T-helper 2 cell treated with Interferon-gamma antibody and Interleukin-4, amounts not matched to agents 100 ng/mL and 5 ng/mL, for 36 hours (primary cell): ENCODE results near the gene ARHGAP33. TPM values are rescaled to one million over a fixed set of nuclear protein-coding genes. Genes with fewer than 3 reads are reported as not detected.

Experiments used
- intact Hi-C: fragments of 100-400 bp; cut with micrococcal nuclease; formaldehyde crosslinking; loops from one replicate; pipeline ENCODE4 v1.15.1; 2023
- total RNA-seq: library from RNA; stranded (reverse); gene quantifications from 2 replicates; pipeline ENCODE4 v1.2.3, GENCODE V29; 2022

The ARHGAP33 gene, protein sequence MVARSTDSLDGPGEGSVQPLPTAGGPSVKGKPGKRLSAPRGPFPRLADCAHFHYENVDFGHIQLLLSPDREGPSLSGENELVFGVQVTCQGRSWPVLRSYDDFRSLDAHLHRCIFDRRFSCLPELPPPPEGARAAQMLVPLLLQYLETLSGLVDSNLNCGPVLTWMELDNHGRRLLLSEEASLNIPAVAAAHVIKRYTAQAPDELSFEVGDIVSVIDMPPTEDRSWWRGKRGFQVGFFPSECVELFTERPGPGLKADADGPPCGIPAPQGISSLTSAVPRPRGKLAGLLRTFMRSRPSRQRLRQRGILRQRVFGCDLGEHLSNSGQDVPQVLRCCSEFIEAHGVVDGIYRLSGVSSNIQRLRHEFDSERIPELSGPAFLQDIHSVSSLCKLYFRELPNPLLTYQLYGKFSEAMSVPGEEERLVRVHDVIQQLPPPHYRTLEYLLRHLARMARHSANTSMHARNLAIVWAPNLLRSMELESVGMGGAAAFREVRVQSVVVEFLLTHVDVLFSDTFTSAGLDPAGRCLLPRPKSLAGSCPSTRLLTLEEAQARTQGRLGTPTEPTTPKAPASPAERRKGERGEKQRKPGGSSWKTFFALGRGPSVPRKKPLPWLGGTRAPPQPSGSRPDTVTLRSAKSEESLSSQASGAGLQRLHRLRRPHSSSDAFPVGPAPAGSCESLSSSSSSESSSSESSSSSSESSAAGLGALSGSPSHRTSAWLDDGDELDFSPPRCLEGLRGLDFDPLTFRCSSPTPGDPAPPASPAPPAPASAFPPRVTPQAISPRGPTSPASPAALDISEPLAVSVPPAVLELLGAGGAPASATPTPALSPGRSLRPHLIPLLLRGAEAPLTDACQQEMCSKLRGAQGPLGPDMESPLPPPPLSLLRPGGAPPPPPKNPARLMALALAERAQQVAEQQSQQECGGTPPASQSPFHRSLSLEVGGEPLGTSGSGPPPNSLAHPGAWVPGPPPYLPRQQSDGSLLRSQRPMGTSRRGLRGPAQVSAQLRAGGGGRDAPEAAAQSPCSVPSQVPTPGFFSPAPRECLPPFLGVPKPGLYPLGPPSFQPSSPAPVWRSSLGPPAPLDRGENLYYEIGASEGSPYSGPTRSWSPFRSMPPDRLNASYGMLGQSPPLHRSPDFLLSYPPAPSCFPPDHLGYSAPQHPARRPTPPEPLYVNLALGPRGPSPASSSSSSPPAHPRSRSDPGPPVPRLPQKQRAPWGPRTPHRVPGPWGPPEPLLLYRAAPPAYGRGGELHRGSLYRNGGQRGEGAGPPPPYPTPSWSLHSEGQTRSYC
- total RNA-seq: 67.1 and 72.6 TPM in 2 replicates

DNA sequence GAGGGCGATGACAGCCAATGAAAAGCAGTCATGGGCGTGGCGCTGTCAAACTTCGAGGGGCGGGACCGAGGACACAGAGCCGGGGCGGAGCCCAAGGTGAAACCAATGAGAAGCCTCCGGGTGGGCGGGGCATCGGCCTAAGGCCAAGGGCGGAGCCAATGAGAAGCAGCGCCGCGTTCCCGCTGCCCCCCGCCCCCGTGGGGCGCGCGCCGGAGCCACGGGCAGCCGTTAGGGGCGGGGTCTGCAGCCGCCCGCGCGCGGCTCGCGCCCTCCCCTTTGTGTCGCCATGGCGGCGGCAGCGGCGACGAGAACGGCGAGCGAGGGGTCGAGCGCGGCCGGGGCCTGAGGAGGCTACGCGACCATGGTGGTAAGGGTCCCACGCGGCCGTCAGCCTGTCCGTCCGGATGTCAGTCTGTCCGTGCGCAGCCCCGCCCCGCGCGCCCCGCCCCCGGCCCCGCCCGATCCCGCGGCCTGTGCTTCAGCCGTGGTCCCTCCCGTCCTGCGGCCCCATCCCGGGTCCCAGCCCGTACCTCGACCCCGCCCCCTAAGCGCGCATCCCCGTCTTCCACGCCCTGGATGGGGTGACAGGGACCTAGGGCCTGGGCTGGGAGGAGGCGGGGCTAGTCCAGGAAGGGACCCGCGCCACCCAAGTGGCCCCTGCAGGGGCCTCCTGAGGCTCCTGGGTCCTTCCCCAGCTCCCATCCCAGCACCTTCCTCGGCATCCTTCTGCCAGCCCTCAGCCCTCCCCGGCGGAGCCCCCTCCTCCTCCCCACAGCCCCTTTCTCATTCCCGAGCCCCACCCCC is at the start of gene ARHGAP33:
TSS of gene ARHGAP33 (plus strand) at position 267 of the 804 bp plus-strand sequence. CDS start at position 362, 95 bp downstream.
- intact Hi-C loops: loop anchor here (1.0 to 2.0 kb wide), 5 partner anchors 18 to 279 kb away; partner anchors contain the start of genes APLP1, HSPB6, PSENEN and THAP8

DNA sequence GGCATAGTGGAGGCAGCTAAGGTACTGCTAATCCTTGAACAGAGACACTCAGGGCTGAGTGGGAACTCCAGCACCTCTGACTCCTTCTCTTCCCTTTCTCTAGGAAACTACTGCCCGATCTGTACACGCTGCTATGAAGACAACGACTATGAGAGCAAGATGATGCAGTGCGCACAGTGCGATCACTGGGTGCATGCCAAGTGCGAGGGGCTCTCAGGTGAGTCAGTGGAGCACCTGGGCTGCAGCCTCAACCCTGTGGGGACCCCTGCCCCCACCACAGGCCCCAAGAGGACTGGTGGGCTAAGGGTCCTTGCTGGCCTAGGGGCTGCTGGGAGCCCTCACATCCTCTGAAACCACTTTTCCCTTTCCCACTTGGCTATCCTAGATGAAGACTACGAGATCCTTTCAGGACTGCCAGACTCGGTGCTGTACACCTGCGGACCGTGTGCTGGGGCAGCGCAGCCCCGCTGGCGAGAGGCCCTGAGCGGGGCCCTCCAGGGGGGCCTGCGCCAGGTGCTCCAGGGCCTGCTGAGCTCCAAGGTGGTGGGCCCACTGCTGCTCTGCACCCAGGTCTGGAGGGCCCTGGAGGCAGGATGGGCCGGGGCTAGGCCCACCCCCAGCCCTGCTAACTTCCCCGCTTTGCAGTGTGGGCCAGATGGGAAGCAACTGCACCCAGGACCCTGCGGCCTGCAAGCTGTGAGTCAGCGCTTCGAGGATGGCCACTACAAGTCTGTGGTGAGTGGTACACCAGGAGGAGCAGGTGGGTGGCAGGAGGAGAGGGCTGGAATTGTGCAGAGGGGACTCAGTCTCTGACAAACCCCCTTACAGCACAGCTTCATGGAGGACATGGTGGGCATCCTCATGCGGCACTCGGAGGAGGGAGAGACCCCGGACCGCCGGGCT is 48.1 kb upstream of the ARHGAP33 start:
- intact Hi-C loops: no loop called here

DNA sequence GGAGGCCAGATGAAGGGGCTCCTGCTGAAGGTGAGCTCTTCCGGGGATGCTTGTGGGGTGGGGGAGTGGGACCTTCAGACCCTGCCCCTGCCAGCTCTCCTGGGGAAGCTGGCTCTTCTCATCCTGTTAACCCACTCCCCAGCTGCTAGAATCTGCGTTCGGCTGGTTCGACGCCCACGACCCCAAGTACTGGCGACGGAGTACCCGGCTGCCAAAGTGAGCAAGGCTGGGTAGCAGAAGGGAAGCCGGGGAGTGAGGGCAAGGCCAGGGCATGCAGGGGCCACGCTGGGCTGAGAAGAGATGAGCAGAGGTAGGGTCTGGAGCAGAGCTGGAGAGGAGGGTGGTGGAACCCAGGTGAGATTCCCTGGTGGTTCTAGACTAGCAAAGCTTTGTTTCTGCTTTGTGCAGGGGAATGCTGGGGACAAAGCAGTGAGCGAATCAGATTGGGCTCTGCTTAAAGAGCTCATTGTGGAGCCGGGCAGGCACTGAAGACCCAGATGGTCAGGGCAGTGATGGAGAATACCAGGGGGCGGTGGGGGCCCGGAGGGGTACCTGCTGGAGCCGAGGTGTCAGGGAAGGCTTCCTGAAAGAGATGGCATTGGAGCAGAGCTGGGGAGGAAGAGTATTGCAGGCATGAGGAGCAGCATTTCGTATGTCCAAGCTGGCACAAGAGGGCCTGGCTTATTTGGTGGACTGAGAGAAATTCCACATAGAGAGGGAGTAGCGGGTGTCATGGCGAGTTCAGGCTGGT is 47.2 kb upstream of the ARHGAP33 start:
- intact Hi-C loops: no loop called here

- intact Hi-C loops: no loop called here
Observed at GRCh38 chr19:35729021-35729420, 46.3 kb upstream of the ARHGAP33 start.

- intact Hi-C loops: no loop called here
Observed at GRCh38 chr19:35729763-35730162, 45.6 kb upstream of the ARHGAP33 start.

- intact Hi-C loops: no loop called here
Observed at GRCh38 chr19:35730326-35730725, 45.0 kb upstream of the ARHGAP33 start.

DNA sequence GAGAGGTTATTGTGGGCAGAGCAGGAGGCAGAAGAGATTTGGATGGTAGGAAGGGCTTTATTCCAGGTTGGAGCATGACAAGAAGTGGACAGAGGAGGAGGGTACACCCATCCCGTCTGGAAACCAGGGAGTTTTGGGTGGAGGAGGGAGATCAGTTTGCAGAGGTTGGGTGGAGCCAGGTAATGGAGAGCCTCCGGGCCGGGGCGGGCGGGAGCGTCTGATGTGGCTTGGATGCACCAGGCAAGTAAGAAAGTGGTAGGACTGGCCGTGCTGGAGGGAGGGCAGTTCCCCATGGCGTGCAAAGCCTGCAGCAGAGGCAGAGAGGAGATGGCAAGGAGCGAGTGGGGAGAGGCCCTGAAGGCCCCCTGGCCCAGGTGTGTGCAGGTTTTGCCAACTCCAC is 44.0 kb upstream of the ARHGAP33 start:
- intact Hi-C loops: no loop called here

DNA sequence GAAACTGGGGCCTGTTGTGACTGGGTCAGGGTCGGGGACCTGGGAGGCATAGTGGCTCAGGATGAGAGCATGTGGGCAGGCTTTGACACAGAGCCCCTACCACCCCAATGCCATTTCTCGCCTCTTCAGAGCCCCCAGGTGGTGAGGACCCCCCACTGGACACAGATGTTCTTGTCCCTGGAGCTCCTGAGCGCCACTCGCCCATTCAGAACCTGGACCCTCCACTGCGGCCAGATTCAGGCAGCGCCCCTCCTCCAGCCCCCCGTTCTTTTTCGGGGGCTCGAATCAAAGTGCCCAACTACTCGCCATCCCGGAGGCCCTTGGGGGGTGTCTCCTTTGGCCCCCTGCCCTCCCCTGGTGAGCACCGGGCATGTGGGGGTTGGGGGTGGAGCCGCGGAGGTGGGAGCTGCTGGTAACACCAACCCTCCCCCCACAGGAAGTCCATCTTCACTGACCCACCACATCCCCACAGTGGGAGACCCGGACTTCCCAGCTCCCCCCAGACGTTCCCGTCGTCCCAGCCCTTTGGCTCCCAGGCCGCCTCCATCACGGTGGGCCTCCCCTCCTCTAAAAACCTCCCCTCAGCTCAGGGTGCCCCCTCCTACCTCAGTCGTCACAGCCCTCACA is 43.5 kb upstream of the ARHGAP33 start:
- intact Hi-C loops: no loop called here

GRCh38 chr19:35732540-35733179 is 42.7 kb upstream of the ARHGAP33 start:
- intact Hi-C loops: no loop called here

DNA sequence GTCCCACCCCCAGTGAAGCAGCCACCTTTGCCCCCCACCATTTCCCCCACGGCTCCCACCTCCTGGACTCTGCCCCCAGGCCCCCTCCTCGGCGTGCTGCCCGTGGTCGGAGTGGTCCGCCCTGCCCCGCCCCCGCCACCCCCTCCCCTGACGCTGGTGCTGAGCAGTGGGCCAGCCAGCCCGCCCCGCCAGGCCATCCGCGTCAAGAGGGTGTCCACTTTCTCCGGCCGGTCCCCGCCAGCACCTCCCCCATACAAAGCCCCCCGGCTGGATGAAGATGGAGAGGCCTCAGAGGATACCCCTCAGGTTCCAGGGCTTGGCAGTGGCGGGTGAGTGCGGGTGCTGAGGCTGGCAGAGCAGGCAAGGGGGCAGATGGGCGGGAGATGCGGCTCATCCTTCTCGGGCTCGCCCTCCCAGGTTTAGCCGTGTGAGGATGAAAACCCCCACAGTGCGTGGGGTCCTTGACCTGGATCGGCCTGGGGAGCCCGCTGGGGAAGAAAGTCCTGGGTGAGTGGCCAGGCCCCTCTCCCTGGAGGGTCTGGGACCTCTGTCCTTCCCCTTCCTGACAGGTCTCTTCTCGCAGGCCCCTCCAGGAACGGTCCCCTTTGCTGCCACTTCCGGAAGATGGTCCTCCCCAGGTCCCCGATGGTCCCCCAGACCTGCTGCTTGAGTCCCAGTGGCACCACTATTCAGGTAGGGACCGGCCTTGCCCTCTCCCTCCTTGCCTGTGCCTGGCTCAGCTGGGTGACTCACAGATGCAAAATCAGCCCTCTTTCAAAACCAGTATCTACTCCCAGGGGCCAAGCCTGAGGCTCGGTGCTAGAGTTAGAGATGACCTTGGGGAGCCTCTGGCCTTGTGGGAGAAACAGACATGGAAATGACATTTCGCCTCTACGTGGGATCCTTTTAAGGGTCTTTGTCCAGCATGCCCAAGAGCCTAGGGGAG is 41.9 kb upstream of the ARHGAP33 start:
- intact Hi-C loops: no loop called here

DNA sequence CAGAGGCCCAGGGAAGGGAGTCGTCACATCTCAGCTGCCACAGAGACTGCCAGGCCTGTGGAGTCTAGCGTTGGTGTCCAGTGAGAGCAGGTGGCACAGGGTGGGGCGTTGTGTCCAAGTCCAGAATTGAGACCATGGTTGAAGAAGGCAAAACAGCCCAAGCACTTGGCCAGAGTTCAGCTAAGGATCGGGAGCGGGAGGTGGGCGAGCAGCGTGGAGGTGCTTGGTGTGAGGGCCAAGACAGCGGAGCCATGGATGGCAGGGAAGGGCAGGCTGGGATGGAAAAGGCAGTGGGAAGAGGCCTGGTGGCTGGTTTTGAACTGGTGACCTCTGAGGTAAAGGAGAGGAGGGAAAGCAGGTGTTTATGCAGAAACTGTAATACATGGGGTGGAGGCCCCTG is 41.1 kb upstream of the ARHGAP33 start:
- intact Hi-C loops: no loop called here

DNA sequence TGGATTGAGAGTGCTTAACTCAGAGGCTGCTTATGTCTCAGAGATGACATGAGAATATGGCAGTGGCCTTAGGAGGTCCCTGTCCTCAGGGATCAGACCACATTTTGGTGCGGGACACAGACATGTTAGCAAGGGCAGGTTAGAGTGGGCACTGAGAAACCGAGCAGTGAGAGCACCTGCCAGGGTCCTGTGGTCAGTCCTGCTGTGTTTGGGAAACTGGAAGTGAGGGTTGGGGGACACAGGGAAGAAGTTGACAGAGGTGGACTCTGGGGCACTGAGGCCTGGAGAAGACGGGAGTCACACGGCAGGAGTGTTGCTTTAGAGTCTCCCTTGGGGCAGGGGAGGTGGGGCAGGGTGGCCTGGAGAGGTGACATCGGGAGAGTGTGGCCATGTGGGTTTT is 40.5 kb upstream of the ARHGAP33 start:
- intact Hi-C loops: no loop called here

DNA sequence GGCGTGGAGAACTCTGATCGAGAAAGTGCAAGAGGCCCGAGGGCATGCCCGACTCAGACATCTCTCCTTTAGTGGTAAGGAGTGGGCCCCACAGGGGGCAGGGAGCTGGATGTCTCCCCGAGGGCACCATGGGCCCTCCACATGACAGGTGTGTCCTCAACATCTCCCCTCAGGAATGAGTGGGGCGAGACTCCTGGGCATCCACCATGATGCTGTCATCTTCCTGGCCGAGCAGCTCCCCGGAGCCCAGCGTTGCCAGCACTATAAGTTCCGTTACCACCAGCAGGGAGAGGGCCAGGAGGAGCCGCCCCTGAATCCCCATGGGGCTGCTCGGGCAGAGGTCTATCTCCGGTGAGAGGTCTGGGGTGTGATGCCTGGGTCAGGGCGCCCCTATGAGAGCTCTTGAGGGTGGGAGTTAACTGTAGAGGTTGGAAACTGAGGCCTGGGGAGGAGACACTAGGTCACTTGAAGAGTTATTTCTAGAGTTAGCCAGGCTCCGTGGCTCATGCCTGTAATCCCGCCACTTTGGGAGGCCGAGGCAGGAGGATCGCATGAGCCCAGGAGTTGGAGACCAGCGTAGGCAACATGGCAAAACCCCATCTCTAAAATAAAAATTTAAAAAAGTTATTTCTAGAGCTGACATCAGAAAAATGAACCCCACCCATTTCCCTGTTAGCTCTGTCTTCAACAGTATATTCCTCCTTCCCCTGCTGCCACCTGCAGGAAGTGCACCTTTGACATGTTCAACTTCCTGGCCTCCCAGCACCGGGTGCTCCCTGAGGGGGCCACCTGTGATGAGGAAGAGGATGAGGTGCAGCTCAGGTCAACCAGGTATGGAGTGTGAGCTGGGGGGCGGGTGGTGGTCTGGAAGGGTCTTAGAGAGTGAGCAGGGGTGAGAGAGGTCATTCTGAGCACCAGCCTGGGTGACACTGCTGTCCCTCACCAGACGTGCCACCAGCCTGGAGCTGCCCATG is 38.2 kb upstream of the ARHGAP33 start:
- intact Hi-C loops: no loop called here

DNA sequence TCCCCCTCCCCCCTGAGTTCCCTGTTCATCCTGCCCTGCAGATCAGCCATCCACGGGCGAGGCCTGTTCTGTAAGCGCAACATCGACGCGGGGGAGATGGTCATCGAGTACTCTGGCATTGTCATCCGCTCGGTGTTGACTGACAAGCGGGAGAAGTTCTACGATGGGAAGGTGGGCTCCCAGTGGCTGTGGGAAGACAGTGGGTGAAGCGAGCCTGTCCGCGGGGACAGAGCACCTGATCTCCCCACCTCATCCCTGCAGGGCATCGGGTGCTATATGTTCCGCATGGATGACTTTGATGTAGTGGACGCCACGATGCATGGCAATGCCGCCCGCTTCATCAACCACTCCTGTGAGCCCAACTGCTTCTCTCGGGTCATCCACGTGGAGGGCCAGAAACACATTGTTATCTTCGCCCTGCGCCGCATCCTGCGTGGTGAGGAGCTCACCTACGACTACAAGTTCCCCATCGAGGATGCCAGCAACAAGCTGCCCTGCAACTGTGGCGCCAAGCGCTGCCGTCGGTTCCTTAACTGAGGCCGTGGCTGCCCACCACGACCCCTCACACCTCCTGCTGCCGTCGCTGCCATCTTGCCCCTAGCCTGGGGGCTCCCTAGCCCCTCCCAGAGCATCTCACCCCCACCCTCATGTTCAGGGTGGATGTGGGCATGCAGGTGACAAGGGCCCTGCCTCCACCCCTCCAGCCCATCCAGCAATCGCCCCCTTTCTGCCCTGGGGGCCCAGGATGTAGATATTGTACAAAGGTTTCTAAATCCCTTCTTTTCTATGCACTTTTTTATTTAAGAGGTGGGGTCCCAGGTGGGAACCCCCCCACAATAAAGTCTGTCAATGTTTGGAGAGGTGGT is 37.1 kb upstream of the ARHGAP33 start:
- intact Hi-C loops: no loop called here

- intact Hi-C loops: no loop called here
Observed at GRCh38 chr19:35738887-35739229, 36.5 kb upstream of the ARHGAP33 start.
